Measurements from ENCODE around the gene PNMA8B.

The PNMA8B gene

DNA sequence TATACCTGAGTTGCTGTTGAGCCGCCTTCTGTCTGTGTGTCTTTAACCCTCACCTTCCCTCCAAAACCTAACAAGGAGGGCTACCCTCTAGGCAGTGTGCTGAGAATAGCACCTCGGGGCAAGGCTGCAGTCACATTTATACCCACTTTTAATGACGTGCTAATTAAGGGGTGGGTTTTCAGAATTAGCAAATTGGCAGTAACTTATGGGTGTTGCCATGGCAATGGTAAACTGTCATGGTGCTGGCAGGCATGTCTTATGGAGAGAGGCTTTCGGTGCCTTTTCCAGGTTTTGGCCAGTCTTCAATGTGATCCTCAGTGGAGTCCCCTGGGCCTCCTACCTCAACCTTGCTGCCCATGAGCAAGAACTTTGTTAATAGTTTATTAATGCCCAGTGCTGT, 23.1 kb downstream of the PNMA8B start:
- no peak for DNase-seq (ENCODE audit: low spot score)
- TF ChIP-seq, protein P1, sequence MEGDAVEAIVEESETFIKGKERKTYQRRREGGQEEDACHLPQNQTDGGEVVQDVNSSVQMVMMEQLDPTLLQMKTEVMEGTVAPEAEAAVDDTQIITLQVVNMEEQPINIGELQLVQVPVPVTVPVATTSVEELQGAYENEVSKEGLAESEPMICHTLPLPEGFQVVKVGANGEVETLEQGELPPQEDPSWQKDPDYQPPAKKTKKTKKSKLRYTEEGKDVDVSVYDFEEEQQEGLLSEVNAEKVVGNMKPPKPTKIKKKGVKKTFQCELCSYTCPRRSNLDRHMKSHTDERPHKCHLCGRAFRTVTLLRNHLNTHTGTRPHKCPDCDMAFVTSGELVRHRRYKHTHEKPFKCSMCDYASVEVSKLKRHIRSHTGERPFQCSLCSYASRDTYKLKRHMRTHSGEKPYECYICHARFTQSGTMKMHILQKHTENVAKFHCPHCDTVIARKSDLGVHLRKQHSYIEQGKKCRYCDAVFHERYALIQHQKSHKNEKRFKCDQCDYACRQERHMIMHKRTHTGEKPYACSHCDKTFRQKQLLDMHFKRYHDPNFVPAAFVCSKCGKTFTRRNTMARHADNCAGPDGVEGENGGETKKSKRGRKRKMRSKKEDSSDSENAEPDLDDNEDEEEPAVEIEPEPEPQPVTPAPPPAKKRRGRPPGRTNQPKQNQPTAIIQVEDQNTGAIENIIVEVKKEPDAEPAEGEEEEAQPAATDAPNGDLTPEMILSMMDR (IDR thresholded peaks at IDR 0.05; ENCODE audit: extremely low read depth, insufficient read depth, missing control alignments), result no peak
- in situ Hi-C loops (cut with MboI; ENCODE audit: low pct_unique_long_range_greater_than_20kb, low sequenced_read_pairs, unreplicated experiment), result no loop called here

DNA sequence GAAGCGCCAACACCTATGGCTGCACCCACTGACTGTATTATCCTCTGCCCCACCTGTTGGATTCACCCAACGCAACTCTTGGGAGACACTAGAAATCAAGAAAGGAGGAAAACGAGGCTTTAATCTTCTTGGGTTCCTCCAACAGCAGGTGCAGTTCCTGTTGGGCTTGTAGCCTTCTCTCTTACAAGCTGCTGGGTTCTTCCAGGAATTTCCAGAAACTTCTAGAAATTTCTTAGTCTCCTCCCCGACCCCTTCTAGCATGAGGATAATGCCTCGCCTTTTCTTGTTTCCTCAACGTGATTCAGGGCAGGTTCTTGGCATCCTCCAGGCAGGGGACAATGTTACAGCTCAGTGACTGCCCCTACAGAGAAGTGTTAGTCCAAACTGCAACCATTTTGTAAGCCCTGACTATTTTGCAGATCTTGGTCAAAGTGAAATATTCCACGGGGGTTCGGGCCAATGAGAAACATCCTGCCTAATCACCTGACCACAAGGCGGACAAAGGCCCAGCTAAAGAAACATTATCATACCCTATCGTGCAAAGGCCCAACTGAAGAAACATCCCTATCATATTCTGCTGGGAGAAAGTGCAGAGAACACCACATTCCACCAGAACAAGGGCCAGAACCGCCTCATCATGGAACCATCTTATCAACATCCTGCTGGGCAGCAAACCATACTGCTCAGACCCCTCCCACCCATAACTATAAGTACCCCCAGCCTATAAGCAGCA, 23.7 kb downstream of the PNMA8B start:
- TF ChIP-seq, protein P1 (IDR thresholded peaks at IDR 0.05; ENCODE audit: extremely low read depth, insufficient read depth, missing control alignments), result no peak
- no peak for DNase-seq (ENCODE audit: low spot score)
- in situ Hi-C loops (cut with MboI; ENCODE audit: low pct_unique_long_range_greater_than_20kb, low sequenced_read_pairs, unreplicated experiment), result no loop called here

DNA sequence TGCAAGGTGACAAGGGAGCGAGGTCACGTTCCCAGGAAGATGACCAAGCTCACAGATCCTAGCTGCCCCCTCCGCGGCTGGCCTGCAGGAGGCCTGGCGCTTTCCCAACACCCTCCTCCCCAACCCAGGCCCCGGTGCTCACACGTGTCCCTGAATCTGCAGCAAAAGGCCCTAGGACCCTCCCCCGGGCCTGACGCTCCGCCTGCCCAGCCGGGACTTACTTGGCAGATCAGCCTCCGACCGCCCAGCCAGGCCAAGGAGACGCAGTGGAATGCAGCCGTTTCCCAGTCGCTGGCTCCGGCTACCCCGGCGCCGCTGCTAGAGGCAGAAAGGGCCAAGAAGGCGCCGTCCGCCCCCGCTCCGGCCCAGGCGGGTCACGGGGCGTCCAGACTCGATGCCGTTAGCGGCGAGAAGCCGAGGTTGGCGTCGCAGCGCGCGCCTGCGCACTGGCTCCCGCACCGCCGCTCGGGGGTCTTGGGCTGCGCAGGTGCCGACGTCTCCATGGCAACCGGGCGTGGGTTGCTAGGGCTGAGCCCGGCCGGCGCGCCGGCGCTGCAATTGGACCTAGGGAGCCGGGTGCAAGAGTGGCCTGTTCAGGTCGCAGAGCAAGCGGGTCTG, 24.4 kb downstream of the PNMA8B start, which contains the start of gene PNMA8A:
TSS of gene PNMA8A (minus strand) at position 448 of the 618 bp plus-strand sequence. CDS start 528 bp downstream, outside the sequence.
- DNase-seq (ENCODE audit: low spot score), result no peak
- TF ChIP-seq, protein P1 (IDR thresholded peaks at IDR 0.05; ENCODE audit: extremely low read depth, insufficient read depth, missing control alignments), result no peak
- in situ Hi-C loops (cut with MboI; ENCODE audit: low pct_unique_long_range_greater_than_20kb, low sequenced_read_pairs, unreplicated experiment), result no loop called here

DNA sequence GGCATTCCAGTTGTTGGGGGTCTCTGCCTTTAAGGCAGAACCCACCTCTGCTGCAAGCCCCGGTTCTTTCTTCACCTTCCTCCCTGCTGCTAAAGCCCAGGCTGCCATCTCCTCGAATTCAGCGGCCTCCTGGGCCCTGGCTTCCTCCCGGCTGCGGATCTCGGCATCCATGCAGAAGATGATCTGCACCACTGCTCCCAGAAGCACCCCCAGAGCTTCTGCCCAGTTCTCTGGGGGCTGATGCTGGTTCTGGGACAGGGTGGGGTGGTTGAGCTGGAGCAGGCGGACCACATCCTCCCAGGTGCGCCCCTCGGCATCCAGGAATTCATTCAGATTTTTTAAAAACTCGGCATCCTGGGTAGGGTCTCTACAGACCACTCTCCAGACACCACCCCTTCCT, 25.3 kb downstream of the PNMA8B start:
- TF ChIP-seq, protein P1 (IDR thresholded peaks at IDR 0.05; ENCODE audit: extremely low read depth, insufficient read depth, missing control alignments), result no peak
- in situ Hi-C loops (cut with MboI; ENCODE audit: low pct_unique_long_range_greater_than_20kb, low sequenced_read_pairs, unreplicated experiment), result no loop called here
- DNase-seq (ENCODE audit: low spot score), result no peak

DNA sequence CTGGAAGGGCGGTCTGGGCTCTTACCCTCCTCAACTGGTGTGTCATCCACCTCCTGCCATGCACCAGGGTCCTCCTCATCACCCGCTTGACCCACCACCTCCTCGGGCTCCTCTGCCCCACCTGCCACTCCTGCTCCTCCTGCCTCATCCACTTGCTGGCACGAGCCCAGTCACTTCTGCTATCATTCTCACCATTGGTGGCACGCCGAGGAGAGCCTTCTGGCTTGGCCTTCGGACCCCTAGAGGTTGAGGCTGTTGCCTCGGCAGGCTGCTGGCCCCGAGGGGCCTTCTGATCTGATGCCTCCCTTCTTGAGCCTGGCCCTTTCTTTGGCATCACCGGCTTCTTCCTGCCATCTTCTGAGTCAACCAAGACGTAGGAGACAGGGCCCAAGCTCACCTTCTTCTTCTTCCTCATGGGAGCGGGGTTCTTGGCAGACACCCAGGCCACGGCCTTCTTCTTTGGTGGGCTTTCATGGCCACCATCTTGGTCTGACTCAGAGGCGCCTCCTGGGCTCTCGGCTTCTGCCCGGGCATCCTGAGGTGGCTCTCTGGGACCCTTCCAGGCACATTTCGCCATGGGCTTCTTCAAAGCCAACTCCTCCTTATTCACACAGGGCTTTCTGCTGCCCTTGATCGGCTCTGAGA, 26.0 kb downstream of the PNMA8B start:
- no peak for DNase-seq (ENCODE audit: low spot score)
- TF ChIP-seq, protein P1 (IDR thresholded peaks at IDR 0.05; ENCODE audit: extremely low read depth, insufficient read depth, missing control alignments), result no peak
- in situ Hi-C loops (cut with MboI; ENCODE audit: low pct_unique_long_range_greater_than_20kb, low sequenced_read_pairs, unreplicated experiment), result no loop called here

DNA sequence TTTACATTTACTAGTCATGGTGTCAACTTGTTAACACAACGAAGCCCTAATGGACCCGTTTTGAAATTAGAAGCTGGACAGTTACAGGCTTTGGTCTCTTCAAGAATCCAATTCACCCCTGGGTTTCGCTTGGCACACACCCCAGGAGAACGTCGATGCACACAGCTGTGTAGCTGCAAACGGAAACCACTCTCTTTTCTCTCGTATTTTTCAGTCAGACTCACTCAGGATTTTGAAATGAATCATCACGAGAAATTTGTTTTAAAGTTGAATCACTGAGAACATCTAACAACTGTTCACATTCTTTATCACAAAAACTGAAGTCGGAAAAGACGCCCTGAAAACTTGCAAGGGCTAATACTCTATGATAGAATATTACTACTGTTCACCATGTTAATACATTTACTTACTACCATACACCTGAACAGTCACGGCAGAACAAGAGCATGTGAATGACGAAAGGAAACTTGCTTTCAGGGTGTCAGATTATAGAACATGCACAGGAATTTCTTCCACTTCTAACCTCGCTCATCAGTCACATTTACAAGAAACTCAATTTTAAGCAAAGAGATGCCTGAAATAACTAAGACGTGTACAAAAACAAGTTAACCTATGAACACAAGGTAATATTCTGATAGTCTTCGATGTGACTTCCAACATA, 29.0 kb downstream of the PNMA8B start:
- in situ Hi-C loops (cut with MboI; ENCODE audit: low pct_unique_long_range_greater_than_20kb, low sequenced_read_pairs, unreplicated experiment), result no loop called here
- TF ChIP-seq, protein P1 (IDR thresholded peaks at IDR 0.05; ENCODE audit: extremely low read depth, insufficient read depth, missing control alignments), result no peak
- peak; percentile 74 for DNase-seq (ENCODE audit: low spot score)

All from GM13977 (cell line).